Renal cortex interstitium (tissue), 15 donors: ENCODE data around the gene FOXL3. TPM values are rescaled to one million over a fixed set of nuclear protein-coding genes. Genes with fewer than 3 reads are reported as not detected.
"Not testable (repeated sequence)": the region's sequence is repeated elsewhere in the genome, so short reads cannot be mapped to it uniquely, and the experiment has no call there.

ENCODE experiments used
- DNase-seq, 11 donors: peaks; one replicate each; pipeline ENCODE4 v3.0.0-alpha.2; 2013; ENCODE audit warnings: low read depth in 9 of 11, low spot score in 4 of 11; ENCODE audit errors: extremely low read depth in 1 of 11
- long read RNA-seq, 16 experiments: transcript quantifications; one replicate each; lab custom pipeline, GENCODE V29; 2026
- polyA plus RNA-seq, 3 donors: library from polyadenylated mRNA; unstranded; fragments of 120-200 nt; gene quantifications; one replicate each; pipeline ENCODE4 v1.2.1, GENCODE V29; 2013; ENCODE audit not compliant: insufficient read length in 3 of 3

FOXL3 gene
- under 1 TPM in 1 of 3 donors, not detected in 2; 0.23 TPM for polyA plus RNA-seq
- long read RNA-seq, donor 1 = 0 reads
- long read RNA-seq, donor 2 = 0 reads
- long read RNA-seq, donor 3 = 0 reads
- long read RNA-seq, donor 4 = 0 reads
- long read RNA-seq, donor 5 = 0 reads
- long read RNA-seq, donor 6 = 0 reads
- long read RNA-seq, donor 7 = 0 reads
- long read RNA-seq, donor 8 = 0 reads
- long read RNA-seq, donor 9 = 0 reads
- long read RNA-seq, donor 10 = 0 reads
- long read RNA-seq, donor 11 = 0 reads
- long read RNA-seq, donor 12 = 0 reads
- long read RNA-seq, donor 13 = 0 reads
- long read RNA-seq, donor 14 = 0 reads
- long read RNA-seq, donor 15 = 0 reads
- long read RNA-seq, donor 16 = 0 reads

DNA sequence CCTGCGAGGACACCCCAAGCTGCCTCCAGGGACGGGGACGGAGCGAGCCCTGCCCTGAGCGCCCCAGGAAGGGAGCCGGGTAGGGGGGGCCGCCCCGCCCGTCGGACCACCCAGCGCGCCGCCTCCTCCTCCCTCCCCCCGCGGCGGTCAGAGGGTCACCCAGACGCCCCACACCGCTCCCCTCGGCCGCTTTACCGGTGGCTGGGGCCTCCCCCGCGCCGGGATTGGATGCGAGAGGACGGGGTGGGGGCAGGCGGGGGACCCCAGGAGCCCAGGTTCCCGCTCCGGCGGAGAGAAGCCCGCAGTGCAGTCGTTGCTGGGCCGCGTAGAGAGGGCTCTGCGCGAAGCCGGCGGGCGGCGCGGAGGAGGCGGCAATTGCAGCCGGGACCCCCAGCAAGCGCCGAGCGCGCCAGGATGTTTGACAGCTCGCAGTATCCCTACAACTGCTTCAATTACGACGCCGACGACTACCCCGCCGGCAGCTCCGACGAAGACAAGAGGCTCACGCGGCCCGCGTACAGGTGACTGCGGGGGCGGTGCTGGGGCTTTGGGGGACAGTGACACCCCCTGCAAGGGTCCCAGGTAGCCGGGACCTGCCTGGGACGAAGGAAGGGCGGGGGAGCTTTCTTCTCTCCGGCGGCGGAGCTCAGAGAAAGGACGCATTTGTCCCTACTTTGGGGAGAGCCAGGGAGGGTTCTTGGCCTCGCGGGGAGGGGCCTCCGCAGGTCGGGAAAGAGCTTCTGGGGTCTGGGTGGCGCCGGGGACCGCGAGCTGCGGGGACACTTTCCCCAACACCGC lies at the start of gene FOXL3:
TSS of gene FOXL3 (plus strand) at position 415 of the 798 bp plus-strand sequence. CDS start at position 415, 0 bp downstream.
- no peak for DNase-seq

DNA sequence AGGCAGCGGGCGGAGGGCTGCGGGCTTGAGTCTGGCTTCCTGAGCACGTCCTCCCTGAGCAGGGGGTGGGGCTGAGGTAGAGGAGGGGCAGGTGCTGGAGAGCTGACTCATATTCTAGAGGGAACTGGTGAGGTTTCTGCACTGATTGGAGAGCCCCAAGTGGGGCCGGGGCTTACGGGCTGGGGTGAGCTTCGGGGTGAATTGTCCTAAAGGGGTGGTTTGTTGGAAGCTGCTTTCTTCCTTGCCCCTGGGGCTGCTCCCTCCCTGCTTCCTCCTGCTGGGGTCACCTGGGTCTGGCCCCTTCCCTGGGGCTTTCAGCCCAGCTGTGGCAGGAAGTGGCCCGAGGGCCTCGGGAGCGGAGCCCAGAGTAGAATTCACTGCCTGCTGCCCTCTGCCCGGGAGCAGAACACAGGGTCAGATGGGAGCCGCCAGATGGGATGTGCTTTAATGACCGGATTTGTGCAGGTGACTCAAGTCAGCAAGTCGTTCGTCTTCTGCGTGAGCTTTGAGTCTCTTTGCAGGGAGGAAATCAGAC lies 49.0 kb upstream of the FOXL3 start:
- no peak for DNase-seq

DNA sequence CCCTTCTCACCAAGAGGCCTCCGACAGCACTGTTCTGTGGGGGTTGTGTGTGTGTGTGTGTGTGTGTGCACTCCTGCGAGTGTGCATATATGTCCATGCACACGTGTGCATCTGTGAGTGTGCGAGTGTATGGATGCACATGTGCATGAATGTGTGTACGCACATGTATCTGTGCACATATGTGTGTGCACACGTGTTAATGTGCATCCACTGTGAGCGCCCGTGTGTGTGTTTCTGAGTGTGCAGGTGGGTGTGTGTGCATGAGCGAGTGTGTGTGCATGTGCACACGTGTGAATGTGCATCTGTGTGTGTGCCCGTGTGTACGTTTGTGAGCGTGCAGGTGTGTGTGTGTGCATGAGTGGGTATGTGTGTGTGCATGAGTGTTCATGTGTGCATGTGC lies 48.5 kb upstream of the FOXL3 start:
- DNase-seq = no peak

DNA sequence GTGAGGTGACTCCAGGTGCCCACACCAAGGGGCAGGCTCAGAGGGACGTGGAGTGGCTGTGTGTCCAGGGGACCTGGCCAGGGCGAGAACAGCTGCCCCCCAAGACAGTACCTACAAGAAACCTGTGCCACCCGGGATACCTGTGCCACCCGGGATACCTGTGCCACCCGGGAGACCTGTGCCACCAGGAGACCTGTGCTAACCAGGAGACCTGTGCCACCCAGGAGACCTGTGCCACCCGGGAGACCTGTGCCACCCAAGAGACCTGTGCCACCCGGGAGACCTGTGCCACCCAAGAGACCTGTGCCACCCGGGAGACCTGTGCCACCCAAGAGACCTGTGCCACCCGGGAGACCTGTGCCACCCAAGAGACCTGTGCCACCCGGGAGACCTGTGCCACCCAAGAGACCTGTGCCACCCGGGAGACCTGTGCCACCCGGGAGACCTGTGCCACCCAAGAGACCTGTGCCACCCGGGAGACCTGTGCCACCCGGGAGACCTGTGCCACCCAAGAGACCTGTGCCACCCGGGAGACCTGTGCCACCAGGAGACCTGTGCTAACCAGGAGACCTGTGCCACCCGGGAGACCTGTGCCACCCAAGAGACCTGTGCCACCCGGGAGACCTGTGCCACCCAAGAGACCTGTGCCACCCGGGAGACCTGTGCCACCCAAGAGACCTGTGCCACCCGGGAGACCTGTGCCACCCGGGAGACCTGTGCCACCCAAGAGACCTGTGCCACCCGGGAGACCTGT lies 47.0 kb upstream of the FOXL3 start:
- not testable (repeated sequence) for DNase-seq

DNA sequence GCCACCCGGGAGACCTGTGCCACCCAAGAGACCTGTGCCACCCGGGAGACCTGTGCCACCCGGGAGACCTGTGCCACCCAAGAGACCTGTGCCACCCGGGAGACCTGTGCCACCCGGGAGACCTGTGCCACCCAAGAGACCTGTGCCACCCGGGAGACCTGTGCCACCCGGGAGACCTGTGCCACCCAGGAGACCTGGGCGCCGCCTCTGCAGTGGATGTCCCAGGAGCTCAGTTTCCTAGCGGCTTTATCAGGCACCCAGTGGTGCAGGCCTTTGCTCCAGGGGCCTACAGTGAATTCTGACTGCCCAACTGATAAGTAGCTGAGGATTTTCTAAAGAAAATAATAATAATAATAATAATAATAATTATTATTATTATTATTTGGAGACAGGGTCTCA lies 46.4 kb upstream of the FOXL3 start:
- not testable (repeated sequence) for DNase-seq

DNA sequence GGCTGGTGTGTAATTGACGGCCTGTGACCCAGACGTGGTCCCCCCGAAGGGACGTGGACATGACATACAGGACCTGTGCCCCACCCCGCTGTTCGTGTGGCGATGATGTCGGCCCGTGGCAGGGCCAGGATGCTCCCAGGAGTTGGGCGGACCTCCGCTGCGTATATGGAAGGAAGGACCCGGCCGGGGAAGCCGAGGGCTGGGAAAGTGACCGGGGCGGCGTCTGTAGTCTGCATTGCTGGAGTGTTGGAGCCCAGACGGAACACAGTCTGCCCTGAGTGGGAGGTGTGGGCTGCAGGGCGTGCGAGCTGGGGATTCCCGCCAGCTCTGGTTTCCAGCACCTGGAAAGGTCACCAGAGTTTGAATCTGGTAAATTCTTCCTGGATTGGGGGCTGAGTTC lies 45.0 kb upstream of the FOXL3 start:
- DNase-seq = no peak

DNA sequence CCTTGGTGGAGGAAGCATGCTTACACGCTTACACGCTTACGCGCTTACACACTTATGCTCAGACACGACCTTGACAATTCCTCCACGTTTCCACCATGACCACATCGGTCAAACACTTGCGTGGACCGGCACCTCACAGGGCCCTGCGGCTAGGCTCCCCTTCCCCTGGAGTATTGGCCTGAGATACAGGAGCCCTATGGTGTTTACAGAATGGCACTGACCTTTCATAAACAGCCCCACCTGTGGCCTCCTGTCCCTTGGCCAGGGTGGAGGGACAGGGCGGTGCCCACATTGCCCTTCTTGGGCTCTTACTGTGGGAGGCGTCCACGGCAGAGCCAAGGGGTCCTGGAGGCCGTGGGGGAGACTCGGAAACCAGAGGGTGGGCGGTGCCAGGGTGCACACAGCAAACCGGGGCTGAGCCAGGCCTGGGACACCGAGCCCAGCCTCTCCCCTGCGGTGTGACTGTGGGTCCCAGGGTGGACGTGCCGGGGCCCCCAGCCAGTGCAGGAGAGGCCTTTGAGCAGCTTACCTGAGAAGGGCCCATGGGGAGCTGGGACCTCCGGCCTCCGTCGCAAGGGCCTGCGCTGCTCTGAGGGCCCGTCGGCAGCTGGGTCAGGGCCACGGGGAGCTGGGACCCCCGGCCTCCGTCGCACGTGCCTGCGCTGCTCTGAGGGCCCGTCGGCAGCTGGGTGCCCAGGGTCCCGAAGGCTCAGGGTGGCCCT lies 44.2 kb upstream of the FOXL3 start:
- DNase-seq = no peak

DNA sequence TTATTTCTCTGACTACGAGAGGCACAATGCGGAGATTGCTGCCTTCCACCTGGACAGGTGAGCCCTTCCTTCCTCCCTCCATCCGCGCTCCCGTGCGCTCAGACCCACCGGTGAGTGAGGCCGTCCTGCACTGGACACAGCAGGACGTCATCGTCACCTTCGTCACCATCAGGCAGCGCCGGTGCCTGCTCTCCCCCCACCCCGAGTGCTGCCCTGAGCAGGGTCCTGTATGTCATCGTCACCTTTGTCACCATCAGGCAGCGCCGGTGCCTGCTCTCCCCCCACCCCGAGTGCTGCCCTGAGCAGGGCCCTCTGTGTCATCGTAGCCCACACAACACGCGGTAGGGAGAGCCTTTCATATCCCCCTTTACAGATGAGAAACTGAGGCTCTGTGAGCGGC lies 43.5 kb upstream of the FOXL3 start:
- DNase-seq = no peak

DNA sequence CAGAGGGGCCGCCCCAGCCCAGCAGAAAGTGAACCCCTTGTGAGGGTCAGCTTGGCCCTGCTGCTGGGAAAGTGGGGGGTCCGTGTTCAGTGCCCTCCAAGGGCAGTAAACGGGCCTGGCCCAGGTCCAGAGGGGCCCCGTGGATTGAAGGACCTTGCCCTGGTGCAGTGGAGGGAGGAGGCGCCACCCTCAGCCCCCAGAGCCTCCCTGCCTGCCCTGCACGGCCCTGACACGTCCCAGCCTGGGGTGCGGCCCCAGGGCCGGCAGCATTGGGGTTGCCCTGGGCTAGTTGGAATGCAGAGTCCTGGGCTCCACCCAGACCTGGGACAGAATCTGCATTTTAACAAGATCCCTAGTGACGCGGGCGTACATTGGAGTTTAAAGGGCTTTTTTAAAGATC lies 42.8 kb upstream of the FOXL3 start:
- no peak for DNase-seq

DNA sequence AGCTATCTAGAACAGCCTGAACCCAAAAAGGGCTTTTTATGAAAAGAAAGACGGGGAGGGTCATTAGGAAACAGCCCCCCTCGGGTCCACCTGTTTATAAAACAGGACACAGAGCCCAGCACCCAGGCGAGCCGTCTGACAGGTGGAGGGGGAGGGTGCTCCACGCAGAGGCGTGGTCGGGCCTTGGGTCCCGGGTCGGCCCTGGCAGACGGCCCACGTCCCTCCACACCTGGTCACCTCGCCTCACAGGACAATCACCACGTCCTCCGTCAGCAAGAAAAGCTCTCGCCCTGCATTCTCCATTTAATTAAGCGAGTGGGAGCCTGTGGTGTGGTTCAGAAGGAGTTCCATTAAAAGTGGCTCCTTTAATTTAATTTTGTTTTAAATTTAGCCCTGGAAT lies 42.3 kb upstream of the FOXL3 start:
- DNase-seq = no peak

DNA sequence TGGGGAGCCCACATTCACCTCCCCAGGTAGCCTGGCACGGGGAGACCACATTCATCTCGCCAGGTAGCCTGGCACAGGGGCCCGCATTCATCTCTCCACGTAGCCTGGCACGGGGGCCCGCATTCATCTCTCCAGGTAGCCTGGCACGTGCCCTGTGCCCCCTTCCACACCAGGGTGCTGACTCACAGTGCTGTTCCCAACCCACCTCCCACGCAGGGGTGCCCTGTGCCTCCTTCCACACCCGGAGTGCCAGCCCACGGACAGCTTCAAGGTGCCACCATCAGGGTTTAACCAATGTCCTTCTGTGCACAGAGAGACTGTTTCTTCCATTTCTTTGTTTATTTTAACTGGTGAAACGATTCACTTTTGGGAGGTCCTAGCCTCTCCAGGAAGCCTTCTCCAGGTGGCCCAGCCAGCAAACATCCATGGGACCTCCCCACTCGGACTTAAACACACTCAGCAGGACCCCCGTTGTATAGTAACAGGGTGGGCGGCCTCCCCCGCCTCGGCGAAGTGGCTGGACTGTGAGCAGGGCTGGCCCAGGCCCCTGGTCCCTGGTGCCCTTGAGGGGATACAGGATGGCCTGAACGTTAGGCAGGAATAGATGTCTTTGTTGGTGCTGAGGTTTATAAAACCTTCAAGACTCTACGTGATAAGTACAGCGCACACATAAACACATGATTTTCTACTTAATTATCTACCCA lies 41.1 kb upstream of the FOXL3 start:
- no peak for DNase-seq

DNA sequence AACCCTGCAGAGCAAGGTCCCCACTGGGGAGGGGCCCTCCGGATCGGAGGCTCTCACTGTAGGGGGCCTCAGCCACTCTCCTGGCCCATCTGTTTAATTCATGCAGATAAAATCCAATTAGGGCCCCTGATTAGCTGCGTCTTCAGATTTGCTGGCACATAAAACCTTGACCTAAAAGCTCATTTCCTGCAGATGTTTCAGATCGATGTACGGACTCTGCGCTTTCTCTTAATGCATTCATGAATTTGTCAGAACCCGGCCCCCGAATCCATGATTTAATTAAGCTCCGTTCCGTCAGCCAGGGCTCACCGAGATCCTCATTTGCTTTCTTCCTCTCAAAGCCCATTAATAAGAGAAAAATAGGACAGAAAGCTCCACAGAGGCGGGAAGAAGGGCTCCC lies 40.0 kb upstream of the FOXL3 start:
- no peak for DNase-seq

DNA sequence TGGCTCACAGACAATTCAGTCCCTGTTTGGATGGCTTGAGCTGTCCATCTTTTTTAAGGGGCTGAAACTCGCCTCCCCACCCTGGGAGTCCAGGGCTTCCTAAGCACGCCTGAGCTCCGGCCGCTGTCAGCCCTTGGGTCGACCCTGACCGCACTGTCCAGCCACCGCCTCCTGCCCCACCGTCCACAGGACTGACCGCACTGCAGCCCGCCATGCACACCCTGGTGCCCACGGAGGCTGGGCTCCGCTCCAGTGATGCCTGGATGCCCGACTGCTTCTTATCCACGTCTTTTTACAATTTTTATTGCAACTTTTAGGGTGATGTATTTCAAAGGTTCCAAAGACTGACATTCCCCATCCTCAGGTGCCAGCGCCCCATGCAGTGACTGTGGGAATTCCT lies 39.4 kb upstream of the FOXL3 start:
- DNase-seq = no peak

DNA sequence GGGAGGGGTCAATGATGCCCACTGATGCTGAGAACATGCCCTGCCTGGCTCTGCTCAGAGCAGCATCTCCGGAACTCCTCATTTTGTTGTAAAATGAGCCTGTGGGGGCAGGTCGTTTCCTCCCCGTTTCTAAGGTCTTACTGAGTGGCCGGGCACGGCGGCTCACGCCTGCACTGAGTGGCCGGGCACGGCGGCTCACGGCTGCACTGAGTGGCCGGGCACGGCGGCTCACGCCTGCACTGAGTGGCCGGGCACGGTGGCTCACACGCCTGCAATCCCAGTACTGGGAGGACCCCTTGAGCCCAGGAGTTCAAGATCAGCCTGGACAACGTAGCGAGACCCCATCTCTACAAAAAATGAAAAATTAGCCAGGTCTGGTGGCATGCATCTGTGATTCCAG lies 39.0 kb upstream of the FOXL3 start:
- DNase-seq = no peak

DNA sequence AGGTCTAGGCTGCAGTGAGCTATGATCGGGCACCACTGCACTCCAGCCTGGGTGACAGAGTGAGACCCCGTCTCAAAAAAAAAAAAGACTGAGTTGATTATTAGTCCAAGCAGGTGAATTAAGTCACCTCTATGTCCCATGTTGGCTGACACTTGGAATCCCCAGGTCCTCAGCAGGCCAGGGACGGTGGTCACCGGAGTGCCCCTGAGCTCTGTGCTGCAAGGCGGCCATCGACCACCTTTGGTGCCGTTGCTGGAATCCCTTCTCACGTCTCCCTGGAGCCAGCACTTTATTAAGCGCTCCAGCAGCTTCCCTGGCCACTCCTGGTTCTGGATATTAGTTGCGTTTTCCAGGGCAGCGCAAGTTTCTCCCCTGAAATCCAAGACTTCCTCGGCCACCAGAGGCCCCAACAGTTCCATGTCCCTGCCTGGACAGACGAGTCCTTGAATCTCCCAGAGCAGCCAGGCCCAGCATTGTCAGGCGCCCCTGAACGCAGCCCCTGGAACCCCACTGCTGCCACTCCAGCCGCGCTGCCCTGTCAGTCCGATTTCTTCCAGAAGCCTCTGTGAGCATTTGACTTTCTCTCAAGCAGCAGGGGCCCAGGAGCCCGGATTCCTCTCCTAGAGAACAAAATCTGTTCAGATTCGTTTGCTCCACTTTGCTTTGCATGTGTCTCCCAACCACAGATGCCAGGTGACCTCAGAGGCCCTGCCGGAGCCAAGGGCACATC lies 38.4 kb upstream of the FOXL3 start:
- no peak for DNase-seq

DNA sequence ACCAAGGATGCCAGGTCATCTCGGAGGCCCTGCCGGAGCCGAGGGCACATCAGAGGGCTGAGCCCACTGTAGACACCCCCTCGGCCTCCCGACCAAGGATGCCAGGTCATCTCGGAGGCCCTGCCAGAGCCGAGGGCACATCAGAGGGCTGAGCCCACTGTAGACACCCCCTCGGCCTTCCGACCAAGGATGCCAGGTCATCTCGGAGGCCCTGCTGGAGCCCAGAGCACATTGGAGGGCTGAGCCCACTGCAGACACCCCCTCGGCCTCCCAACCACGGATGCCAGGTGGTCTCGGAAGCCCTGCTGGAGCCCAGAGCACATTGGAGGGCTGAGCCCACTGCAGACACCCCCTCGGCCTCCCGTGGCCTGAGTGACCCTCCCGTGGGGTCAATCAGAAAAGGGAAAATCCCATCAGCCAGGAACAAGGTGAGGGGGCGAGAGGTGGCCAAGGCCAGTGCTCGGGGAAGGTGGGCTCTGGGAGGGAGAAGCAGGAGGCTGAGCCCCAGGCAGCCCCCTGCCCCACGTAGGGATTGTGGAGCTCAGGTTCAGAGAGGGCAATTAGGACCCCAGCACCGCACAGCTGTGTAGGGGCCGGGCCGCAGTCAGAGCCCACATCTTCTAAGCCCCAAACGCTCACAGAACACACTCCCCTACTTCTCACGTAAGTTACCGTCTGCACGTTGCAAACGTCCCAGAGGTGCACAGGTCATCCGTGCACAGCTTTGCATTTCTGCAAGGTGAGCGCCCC lies 37.6 kb upstream of the FOXL3 start:
- DNase-seq = no peak

DNA sequence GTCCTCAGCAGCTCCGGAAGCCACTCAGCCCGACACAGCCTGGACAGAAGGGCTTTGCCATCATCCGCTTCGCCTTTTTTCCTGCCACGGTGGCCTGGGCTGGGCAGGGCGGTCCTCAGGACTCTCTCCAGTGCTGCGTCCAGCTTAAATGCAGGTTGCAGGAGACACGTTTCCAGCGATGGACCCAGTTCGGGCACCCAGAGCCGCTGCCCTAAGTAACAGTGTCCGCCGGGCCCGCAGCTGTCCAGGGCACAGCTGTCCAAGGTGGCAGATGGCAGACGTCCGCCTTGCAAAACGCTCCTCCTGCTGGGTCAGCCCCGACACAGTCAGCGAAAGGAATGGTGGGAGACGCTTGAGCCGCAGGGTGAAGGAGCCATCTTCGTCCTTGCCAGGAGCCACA lies 37.0 kb upstream of the FOXL3 start:
- no peak for DNase-seq
